ENCODE results near the gene DIDO1. TPM values are rescaled to one million over a fixed set of nuclear protein-coding genes. Genes with fewer than 3 reads are reported as not detected.

DIDO1 gene
- total and polyA plus RNA-seq, 2 of the 4 experiments (the other 2 are of a cell fraction), result 21.8 to 28.1 TPM

- TF ChIP-seq SMC3 (IDR thresholded peaks at IDR 0.05; ENCODE audit: low read depth, low read length), result no peak
- TF ChIP-seq FOS (IDR thresholded peaks at IDR 0.05; ENCODE audit: low read depth, low read length), result no peak
- TF ChIP-seq CEBPB (IDR thresholded peaks at IDR 0.05; ENCODE audit: low read depth, low read length), result no peak
- TF ChIP-seq MXI1 (IDR thresholded peaks at IDR 0.05; ENCODE audit: borderline replicate concordance, low read depth, low read length), result no peak
Measured at GRCh38 chr20:62969939-62970306, 43.6 kb upstream of the DIDO1 start (continued).

GRCh38 chr20:62969179-62969760, 43.0 kb upstream of the DIDO1 start:
- no peak overlapping the region for H3K27ac ChIP-seq (ENCODE audit: insufficient read depth, low read length)
- H4K5ac ChIP-seq (ENCODE audit: low read depth, low read length), result no peak overlapping the region
- H2AK9ac ChIP-seq (replicated peaks; ENCODE audit: low read depth, low read length, poor library complexity), result no peak overlapping the region
- H2AFZ ChIP-seq (replicated peaks; ENCODE audit: low read length, poor library complexity), result no peak overlapping the region
- H3K79me1 ChIP-seq (ENCODE audit: low read depth in 1 of 2, low read length in 2 of 2), result no peaks in the 10 kb centered on the region
- H3K9me3 ChIP-seq (ENCODE audit: control insufficient read depth, insufficient read depth, low read length), result no peaks in the 10 kb centered on the region
- TF ChIP-seq RAD21 (IDR thresholded peaks at IDR 0.05; ENCODE audit: low read length) (no peak), ELK1 (IDR thresholded peaks at IDR 0.05; ENCODE audit: borderline replicate concordance, low read depth, low read length) (no peak), CTCF (conservative IDR thresholded peaks at IDR 0.05; ENCODE audit: low read depth, low read length) (no peak), NFE2L2 (IDR thresholded peaks at IDR 0.05; ENCODE audit: low read depth, low read length) (no peak), POLR2A (IDR thresholded peaks at IDR 0.05; ENCODE audit: low read depth, low read length) (no peak)
- no peaks in the 10 kb centered on the region for H4K20me1 ChIP-seq (ENCODE audit: insufficient read depth, low read length)
- no peak overlapping the region for H3K23ac ChIP-seq (ENCODE audit: low read depth, low read length)
- H4K8ac ChIP-seq (ENCODE audit: low read depth in 2 of 2, low read length in 2 of 2), result no peak overlapping the region
- H3K4me2 ChIP-seq (ENCODE audit: low read depth, low read length), result no peak overlapping the region
- POLR2A ChIA-PET (ENCODE audit: unreplicated experiment), result no interaction called here
- no peak overlapping the region for H3K9ac ChIP-seq (ENCODE audit: low read depth, low read length)
- no peaks in the 10 kb centered on the region for H3K36me3 ChIP-seq (ENCODE audit: control insufficient read depth, insufficient read depth, low read length)
- no peak overlapping the region for H2BK20ac ChIP-seq (ENCODE audit: low read depth, low read length)
- no peak overlapping the region for H3K56ac ChIP-seq (ENCODE audit: extremely low read depth, insufficient read depth, low read length)
- H3K14ac ChIP-seq (replicated peaks; ENCODE audit: low read depth, low read length), result no peak overlapping the region
- CTCF ChIA-PET, result no interaction called here
- H3K4me3 ChIP-seq (ENCODE audit: insufficient read depth, low read depth, low read length), result no peak overlapping the region
- H3K4ac ChIP-seq (ENCODE audit: low read depth, low read length), result no peak overlapping the region
- H3K4me1 ChIP-seq (ENCODE audit: control insufficient read depth, insufficient read depth, low read length), result no peaks in the 10 kb centered on the region
- H2AK5ac ChIP-seq (ENCODE audit: low read depth, low read length), result no peak overlapping the region
- in situ Hi-C loops (cut with MboI; ENCODE audit: low sequenced_read_pairs), result no loop called here
- 44% methylated on average over 10 of the region's 16 CpGs; no CpG with 5 or more reads in 1 of the 2 experiments for WGBS, 2 experiments (ENCODE audit: extremely low coverage in 2 of 2, insufficient read length in 1 of 2)
- no TSS peak for BruUV-seq (replicated peaks)
- H3K27me3 ChIP-seq (ENCODE audit: control insufficient read depth, insufficient read depth, low read length), result peaks cover 50% of the 10 kb centered on the region
- ATAC-seq (ENCODE audit: low read depth) (no peak), DNase-seq (no peak)
- no peak overlapping the region for H2BK15ac ChIP-seq (ENCODE audit: low read depth, low read length)
- no peak overlapping the region for H3K18ac ChIP-seq (ENCODE audit: low read depth, low read length)
- no peak overlapping the region for H4K91ac ChIP-seq (ENCODE audit: insufficient read depth, low read depth, low read length)
- intact Hi-C loops (cut with micrococcal nuclease), result no loop called here
- dilution Hi-C loops (cut with HindIII; ENCODE audit: low sequenced_read_pairs, unreplicated experiment), result no loop called here
- H2BK5ac ChIP-seq (ENCODE audit: low read depth, low read length, poor library complexity, severe bottlenecking), result no peak overlapping the region
- no peaks in the 10 kb centered on the region for H3K9me1 ChIP-seq (ENCODE audit: insufficient read depth, low read length)
- no peak overlapping the region for H2BK120ac ChIP-seq (ENCODE audit: low read depth, low read length)

All from IMR-90 (cell line).